BJ (cell line): ENCODE measurements around the gene EMILIN1. TPM values are rescaled to one million over a fixed set of nuclear protein-coding genes. Genes with fewer than 3 reads are reported as not detected.

Source experiments
- CTCF ChIA-PET: fragments of 350-600 bp; formaldehyde crosslinking; extraction: SDS; loops from one replicate; lab custom pipeline; 2021; ENCODE audit warnings: antibody characterized with exemption, inconsistent platforms; lab: Yijun Ruan, JAX
- POLR2A ChIA-PET: fragments of 300-600 bp; sonication (Branson Sonifier 250); formaldehyde crosslinking; extraction: SDS; loops from one replicate; lab custom pipeline; 2021; ENCODE audit warnings: antibody characterized with exemption; lab: Charles Lee
- DNase-seq: peaks from one replicate; pipeline ENCODE4 v3.0.0-alpha.2; 2011; ENCODE audit warnings: low read depth
- H3K27me3 ChIP-seq: 2 replicates; pipeline ENCODE4 v1.6.0; 2011; ENCODE audit warnings: low read length; ENCODE audit not compliant: control insufficient read depth, insufficient read depth
- H3K36me3 ChIP-seq: 2 replicates; pipeline ENCODE4 v1.5.1; 2011; ENCODE audit warnings: low read length; ENCODE audit not compliant: control insufficient read depth, insufficient read depth
- H3K4me3 ChIP-seq: 2 replicates; pipeline ENCODE4 v1.5.1; 2011; ENCODE audit warnings: low read depth, mild to moderate bottlenecking, control low read depth, low read length
- CTCF ChIP-seq: IDR thresholded peaks from 2 replicates; pipeline ENCODE4 v1.5.1; 2011; ENCODE audit warnings: low read depth, mild to moderate bottlenecking, control low read depth, inconsistent platforms, low read length, moderate library complexity; ENCODE audit not compliant: insufficient read depth
- polyA minus RNA-seq: library from RNA; depleted of rRNA, polyadenylated mRNA; stranded (reverse); fragments of >200 nt; gene quantifications from 2 replicates; pipeline ENCODE4 v1.2.3, GENCODE V29; 2011; rRNA and poly(A)+ RNA removed
- polyA plus RNA-seq: library from polyadenylated mRNA; depleted of rRNA; stranded (reverse); fragments of >200 nt; gene quantifications from 2 replicates; pipeline ENCODE4 v1.2.3, GENCODE V29; 2011; rRNA removed

The EMILIN1 gene
- 43.4 and 81.3 TPM in 2 replicates for polyA plus RNA-seq
- polyA minus RNA-seq, result 35.4 and 46.7 TPM in 2 replicates

DNA sequence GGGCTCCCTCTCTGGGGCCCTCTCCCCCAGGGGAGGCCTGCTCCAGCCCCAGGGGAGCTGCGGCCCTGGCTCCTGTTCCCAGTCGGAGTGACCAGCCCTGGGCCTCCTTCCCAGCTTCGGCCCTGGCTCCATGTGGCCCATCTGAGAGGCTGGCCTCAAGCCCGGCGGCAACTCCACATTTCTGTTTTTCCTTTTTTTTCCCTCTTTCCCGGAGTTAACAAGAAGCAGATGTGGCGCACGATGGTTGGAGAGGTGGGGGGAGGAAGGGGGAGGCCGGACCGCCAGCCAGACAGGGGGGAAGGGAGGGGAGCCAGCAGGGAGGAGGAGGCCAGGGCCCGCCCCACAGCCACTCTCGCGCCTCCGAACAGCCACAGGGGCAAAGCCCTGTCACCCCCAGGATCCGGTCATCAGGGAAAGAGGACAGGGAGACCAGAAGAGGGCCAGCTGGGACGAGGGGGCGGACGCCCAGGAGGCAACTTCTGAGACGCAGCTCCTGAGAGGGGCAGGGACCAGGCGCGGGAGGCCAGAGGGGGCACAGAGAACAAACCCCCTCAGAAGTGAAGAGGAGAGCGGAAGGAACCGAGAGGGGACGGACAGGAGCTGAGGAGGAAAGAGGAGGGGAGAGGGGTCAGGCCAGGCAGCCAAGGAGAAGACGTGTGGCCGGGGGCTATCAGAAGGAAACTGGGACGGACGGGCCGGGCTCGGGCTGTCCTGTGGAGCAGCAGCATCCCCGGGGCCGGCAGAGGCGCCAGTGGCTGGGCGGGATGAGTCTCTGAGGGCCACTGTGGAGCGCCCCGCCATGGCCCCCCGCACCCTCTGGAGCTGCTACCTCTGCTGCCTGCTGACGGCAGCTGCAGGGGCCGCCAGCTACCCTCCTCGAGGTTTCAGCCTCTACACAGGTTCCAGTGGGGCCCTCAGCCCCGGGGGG is at the start of gene EMILIN1:
TSS of gene EMILIN1 (plus strand) at position 349 of the 928 bp plus-strand sequence. CDS start at position 800, 451 bp downstream.
- DNase-seq, result peak; percentile 84
- TF ChIP-seq CTCF, result 0 out of 2 replicates have a peak, but pooled peaks have one; percentile 14
- Histone ChIP-seq H3K36me3 (peaks cover 14% of the 10 kb centered on the region), H3K27me3 (no peaks in the 10 kb centered on the region), H3K4me3 (peak within 1 kb of the TSS; percentile 53)
- ChIA-PET POLR2A (interaction anchor here (0.5 to 1.3 kb wide), 3 partner anchors 9 to 1282 kb away, joined by 3 to 13 read pairs (median 10); partner anchors contain the start of gene AGBL5), CTCF (interaction anchor here (0.6 to 3.4 kb wide), 12 partner anchors 9 to 232 kb away, joined by 3 to 28 read pairs (median 4); partner anchors contain the start of genes AGBL5 and KHK)

- TF ChIP-seq CTCF, result no peak
- peaks cover 5% of the 10 kb centered on the region for H3K36me3 ChIP-seq
- no peaks in the 10 kb centered on the region for H3K27me3 ChIP-seq
- CTCF ChIA-PET, result no interaction called here
- POLR2A ChIA-PET, result no interaction called here
- no peak for DNase-seq
- H3K4me3 ChIP-seq, result no peak overlapping the region
Observed at GRCh38 chr2:27029051-27029450, 49.4 kb upstream of the EMILIN1 start.

DNA sequence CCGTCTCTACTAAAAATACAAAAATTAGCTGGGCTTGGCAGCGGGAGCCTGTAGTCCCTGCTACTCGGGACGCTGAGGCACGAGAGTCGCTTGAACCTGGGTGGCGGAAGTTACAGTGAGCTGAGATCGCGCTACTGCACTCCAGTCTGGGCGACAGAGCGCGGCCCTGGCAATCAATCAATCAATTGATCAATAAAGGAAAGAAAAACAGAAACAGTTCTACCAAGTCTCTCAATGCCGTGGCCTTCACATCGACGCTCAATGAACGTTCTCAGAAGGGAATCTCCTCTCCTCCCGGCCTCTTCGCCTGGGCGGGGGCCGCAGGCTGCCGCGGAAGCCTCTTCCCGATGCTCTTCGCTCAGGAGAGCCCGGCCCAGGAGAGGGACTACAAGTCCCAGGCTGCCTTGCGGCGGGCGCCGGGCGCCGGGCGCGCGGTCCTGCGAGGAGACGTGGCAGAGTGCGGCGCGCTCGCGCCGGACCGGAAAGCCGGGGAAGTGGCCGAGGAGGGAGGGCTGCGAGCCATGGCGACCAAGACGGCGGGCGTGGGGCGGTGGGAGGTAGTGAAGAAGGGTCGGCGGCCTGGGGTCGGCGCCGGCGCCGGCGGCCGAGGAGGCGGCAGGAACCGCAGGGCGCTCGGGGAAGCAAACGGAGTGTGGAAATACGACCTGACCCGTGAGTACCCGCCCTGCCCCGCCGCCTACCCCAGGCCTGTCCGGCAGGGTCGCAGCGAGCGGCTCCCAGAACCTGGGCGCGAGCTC is 45.7 kb upstream of the EMILIN1 start, which contains the start of gene TMEM214:
TSS of gene TMEM214 (plus strand) at position 471 of the 758 bp plus-strand sequence. CDS start at position 522, 51 bp downstream.
- peak; percentile 51 for DNase-seq
- Histone ChIP-seq H3K36me3 (peaks cover 25% of the 10 kb centered on the region), H3K4me3 (peak within 1 kb of the TSS; percentile 92), H3K27me3 (no peaks in the 10 kb centered on the region)
- ChIA-PET POLR2A (interaction anchor here (1.1 kb wide), 1 partner anchor 18 kb away, joined by 3 read pairs; no protein-coding TSS in a partner anchor), CTCF (interaction anchor here (1.2 to 1.9 kb wide), 5 partner anchors 10 to 71 kb away, joined by 3 to 13 read pairs (median 9); partner anchors contain the start of gene AGBL5)
- peak; percentile 13; the same call in 1 of the 2 replicates for TF ChIP-seq CTCF

DNA sequence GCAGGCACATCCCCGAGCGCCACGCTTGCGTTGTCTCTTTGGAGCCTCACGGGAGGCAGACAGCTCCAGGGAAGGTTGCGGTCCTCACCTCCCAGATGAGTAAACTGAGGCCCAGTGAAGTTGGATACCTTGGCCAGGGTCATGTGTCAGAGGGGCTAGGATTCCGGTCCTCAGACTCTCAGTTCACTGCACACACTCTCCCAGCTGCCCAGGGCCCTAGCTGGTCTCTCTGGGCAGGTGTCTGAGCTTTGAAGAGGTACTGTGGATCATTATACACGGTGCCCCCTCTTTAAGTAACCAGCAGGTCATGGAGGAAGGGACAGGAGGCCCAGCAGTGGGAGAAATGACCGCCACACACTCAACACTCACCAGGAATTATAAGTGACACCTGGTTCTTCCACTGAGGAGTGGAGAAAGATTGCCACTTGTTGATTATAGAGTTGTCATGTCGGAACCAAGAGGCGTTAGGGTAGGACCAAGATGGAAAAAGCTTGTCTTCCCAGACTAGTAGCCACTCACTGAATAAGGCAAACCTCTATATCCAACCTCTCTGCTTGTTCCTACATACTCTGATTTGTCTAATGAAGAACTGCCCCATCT is 45.1 kb upstream of the EMILIN1 start:
- TF ChIP-seq CTCF, result no peak
- CTCF ChIA-PET, result interaction anchor here (1.2 to 1.9 kb wide), 6 partner anchors 10 to 72 kb away, joined by 3 to 13 read pairs (median 8); partner anchors contain the start of gene AGBL5
- Histone ChIP-seq H3K27me3 (no peaks in the 10 kb centered on the region), H3K36me3 (peaks cover 32% of the 10 kb centered on the region), H3K4me3 (peak overlapping the region; percentile 92)
- DNase-seq, result no peak
- POLR2A ChIA-PET, result interaction anchor here (1.1 kb wide), 1 partner anchor 17 kb away, joined by 3 read pairs; no protein-coding TSS in a partner anchor
